ENCODE data around the gene ASAP3.

Gene ASAP3

DNA sequence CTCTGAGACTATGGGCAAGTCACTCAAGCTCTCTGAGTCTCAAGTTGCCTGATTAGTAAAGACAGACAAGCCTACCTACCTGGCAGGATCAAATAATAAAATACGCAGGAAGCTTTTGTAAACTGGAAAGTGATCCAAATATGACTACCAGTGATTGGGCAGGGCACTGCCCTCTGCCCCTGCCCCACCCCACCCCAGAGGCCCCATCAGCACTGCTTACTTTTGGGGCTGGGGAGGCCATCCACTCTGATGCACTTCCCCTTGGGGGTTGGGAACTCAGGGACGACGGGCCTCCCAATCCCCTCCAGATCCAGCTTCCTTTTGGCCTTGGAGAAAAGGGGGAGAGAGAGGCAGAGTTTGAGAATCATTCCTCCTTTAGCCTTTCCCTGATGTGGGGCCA, 40.2 kb upstream of the ASAP3 start:
- Histone ChIP-seq H3K79me2 (ENCODE audit: insufficient read depth, low read length) (peaks cover 72% of the 10 kb centered on the region), H3K4me3 (ENCODE audit: low read length, poor library complexity, severe bottlenecking) (peak overlapping the region; percentile 93), H3K9me3 (ENCODE audit: insufficient read depth, low read depth, low read length) (no peaks in the 10 kb centered on the region), H3K4me1 (ENCODE audit: insufficient read depth, low read length, poor library complexity, severe bottlenecking) (peaks cover 52% of the 10 kb centered on the region), H3K9me2 (replicated peaks; ENCODE audit: low read depth, low read length) (no peaks in the 10 kb centered on the region), H3K27me3 (ENCODE audit: insufficient read depth, low read length, poor library complexity, severe bottlenecking) (no peaks in the 10 kb centered on the region), H3F3A (ENCODE audit: low read depth) (peaks cover 18% of the 10 kb centered on the region), H3K36me3 (ENCODE audit: insufficient read depth, low read length) (peaks cover 42% of the 10 kb centered on the region; the same call in 1 of the 2 replicates), H2AFZ (ENCODE audit: low read length) (no peak overlapping the region), H4K20me1 (ENCODE audit: insufficient read depth, low read length, poor library complexity, severe bottlenecking) (peaks cover 33% of the 10 kb centered on the region), H3K4me2 (ENCODE audit: low read depth, low read length, poor library complexity, severe bottlenecking) (peak overlapping the region; percentile 95), H3K9ac (ENCODE audit: low read depth, low read length, poor library complexity, severe bottlenecking) (peak overlapping the region; percentile 98)
- TF ChIP-seq, protein P1, sequence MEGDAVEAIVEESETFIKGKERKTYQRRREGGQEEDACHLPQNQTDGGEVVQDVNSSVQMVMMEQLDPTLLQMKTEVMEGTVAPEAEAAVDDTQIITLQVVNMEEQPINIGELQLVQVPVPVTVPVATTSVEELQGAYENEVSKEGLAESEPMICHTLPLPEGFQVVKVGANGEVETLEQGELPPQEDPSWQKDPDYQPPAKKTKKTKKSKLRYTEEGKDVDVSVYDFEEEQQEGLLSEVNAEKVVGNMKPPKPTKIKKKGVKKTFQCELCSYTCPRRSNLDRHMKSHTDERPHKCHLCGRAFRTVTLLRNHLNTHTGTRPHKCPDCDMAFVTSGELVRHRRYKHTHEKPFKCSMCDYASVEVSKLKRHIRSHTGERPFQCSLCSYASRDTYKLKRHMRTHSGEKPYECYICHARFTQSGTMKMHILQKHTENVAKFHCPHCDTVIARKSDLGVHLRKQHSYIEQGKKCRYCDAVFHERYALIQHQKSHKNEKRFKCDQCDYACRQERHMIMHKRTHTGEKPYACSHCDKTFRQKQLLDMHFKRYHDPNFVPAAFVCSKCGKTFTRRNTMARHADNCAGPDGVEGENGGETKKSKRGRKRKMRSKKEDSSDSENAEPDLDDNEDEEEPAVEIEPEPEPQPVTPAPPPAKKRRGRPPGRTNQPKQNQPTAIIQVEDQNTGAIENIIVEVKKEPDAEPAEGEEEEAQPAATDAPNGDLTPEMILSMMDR (conservative IDR thresholded peaks at IDR 0.05; ENCODE audit: low read length): no peak
- TF ChIP-seq EZH2phosphoT487 (IDR thresholded peaks at IDR 0.05; ENCODE audit: borderline replicate concordance): no peak

DNA sequence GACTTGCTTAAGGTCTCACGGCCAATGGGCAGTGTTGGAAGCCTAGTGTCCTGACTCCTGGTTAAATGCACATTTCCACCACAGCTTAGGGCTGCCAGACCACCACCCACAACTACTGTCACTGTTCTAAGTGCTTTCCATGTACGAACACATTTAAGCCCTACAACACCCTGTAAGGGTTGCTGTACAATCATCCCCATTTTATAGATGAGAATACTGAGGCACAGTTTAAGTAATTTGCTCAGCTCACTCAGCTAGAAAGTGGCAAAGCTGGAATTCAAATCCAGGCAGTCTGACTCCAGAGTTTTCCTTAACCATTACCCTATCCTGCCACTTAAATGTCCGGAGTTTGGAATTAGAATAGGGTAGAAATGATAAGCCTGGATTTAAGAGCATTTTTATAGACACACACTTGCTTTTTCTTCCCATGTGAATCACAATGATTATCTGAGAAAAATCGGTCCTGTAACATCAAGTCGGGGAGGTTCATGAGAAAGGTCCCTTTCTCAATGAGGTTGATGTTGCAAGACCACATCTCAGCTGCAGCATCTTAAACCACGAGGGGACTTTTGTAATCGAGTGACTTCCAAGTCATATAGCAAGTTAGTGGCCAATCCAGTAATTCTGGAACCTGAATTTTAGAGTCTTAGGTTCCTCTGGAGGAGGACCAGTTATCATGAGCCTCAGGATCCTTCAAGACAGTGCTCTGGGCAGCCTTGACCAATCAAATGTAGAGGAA, 38.4 kb upstream of the ASAP3 start:
- no peak overlapping the region for H2AFZ ChIP-seq (ENCODE audit: low read length)
- peaks cover 37% of the 10 kb centered on the region for H3K4me1 ChIP-seq (ENCODE audit: insufficient read depth, low read length, poor library complexity, severe bottlenecking)
- H3K9me3 ChIP-seq (ENCODE audit: insufficient read depth, low read depth, low read length): no peaks in the 10 kb centered on the region
- H3K9me2 ChIP-seq (replicated peaks; ENCODE audit: low read depth, low read length): no peaks in the 10 kb centered on the region
- H3K9ac ChIP-seq (ENCODE audit: low read depth, low read length, poor library complexity, severe bottlenecking): no peak overlapping the region
- H4K20me1 ChIP-seq (ENCODE audit: insufficient read depth, low read length, poor library complexity, severe bottlenecking): peaks cover 29% of the 10 kb centered on the region
- H3K79me2 ChIP-seq (ENCODE audit: insufficient read depth, low read length): peaks cover 62% of the 10 kb centered on the region
- TF ChIP-seq, protein P1 (conservative IDR thresholded peaks at IDR 0.05; ENCODE audit: low read length): no peak
- no peak for TF ChIP-seq EZH2phosphoT487 (IDR thresholded peaks at IDR 0.05; ENCODE audit: borderline replicate concordance)
- H3F3A ChIP-seq (ENCODE audit: low read depth): 0 out of 2 replicates have a peak, but pooled peaks cover 6% of the 10 kb centered on the region
- H3K4me3 ChIP-seq (ENCODE audit: low read length, poor library complexity, severe bottlenecking): no peak overlapping the region
- H3K27me3 ChIP-seq (ENCODE audit: insufficient read depth, low read length, poor library complexity, severe bottlenecking): no peaks in the 10 kb centered on the region
- peaks cover 57% of the 10 kb centered on the region; the same call in 1 of the 2 replicates for H3K36me3 ChIP-seq (ENCODE audit: insufficient read depth, low read length)
- peak overlapping the region; percentile 21 for H3K4me2 ChIP-seq (ENCODE audit: low read depth, low read length, poor library complexity, severe bottlenecking)

DNA sequence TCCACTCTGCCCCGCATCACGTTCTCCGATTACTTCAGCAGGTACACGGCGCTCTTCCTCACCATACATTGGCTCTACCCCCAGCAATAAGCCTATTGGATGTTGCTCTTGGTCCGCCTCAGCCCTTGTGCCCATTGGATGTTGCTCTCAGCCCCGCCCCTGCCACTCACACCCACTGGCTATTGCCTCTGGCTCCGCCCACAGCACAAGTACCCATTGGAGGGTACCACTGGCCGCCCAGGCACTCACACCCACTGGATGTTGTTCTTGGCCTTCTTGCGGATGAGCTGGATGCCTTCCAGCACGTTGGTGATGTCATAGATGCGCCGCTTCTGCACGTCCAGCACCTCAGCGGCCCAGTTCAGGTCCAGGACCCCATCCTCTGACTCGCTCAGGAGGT, 37.6 kb upstream of the ASAP3 start:
- no peak overlapping the region for H2AFZ ChIP-seq (ENCODE audit: low read length)
- H4K20me1 ChIP-seq (ENCODE audit: insufficient read depth, low read length, poor library complexity, severe bottlenecking): peaks cover 21% of the 10 kb centered on the region
- TF ChIP-seq, protein P1 (conservative IDR thresholded peaks at IDR 0.05; ENCODE audit: low read length): no peak
- TF ChIP-seq EZH2phosphoT487 (IDR thresholded peaks at IDR 0.05; ENCODE audit: borderline replicate concordance): no peak
- H3K4me3 ChIP-seq (ENCODE audit: low read length, poor library complexity, severe bottlenecking): no peak overlapping the region
- H3K9ac ChIP-seq (ENCODE audit: low read depth, low read length, poor library complexity, severe bottlenecking): no peak overlapping the region
- H3K4me2 ChIP-seq (ENCODE audit: low read depth, low read length, poor library complexity, severe bottlenecking): no peak overlapping the region
- H3K4me1 ChIP-seq (ENCODE audit: insufficient read depth, low read length, poor library complexity, severe bottlenecking): peaks cover 29% of the 10 kb centered on the region
- H3F3A ChIP-seq (ENCODE audit: low read depth): 0 out of 2 replicates have a peak, but pooled peaks cover 6% of the 10 kb centered on the region
- H3K36me3 ChIP-seq (ENCODE audit: insufficient read depth, low read length): peaks cover 65% of the 10 kb centered on the region; the same call in 1 of the 2 replicates
- H3K9me3 ChIP-seq (ENCODE audit: insufficient read depth, low read depth, low read length): no peaks in the 10 kb centered on the region
- H3K79me2 ChIP-seq (ENCODE audit: insufficient read depth, low read length): peaks cover 53% of the 10 kb centered on the region
- no peaks in the 10 kb centered on the region for H3K27me3 ChIP-seq (ENCODE audit: insufficient read depth, low read length, poor library complexity, severe bottlenecking)
- H3K9me2 ChIP-seq (replicated peaks; ENCODE audit: low read depth, low read length): no peaks in the 10 kb centered on the region
